Measurements from ENCODE around the gene NXPH3. TPM values are rescaled to one million over a fixed set of nuclear protein-coding genes. Genes with fewer than 3 reads are reported as not detected.

Gene NXPH3
- total RNA-seq, 3 donors from 2014 or later, result 3.5 to 7.5 (median 4.5) TPM

DNA sequence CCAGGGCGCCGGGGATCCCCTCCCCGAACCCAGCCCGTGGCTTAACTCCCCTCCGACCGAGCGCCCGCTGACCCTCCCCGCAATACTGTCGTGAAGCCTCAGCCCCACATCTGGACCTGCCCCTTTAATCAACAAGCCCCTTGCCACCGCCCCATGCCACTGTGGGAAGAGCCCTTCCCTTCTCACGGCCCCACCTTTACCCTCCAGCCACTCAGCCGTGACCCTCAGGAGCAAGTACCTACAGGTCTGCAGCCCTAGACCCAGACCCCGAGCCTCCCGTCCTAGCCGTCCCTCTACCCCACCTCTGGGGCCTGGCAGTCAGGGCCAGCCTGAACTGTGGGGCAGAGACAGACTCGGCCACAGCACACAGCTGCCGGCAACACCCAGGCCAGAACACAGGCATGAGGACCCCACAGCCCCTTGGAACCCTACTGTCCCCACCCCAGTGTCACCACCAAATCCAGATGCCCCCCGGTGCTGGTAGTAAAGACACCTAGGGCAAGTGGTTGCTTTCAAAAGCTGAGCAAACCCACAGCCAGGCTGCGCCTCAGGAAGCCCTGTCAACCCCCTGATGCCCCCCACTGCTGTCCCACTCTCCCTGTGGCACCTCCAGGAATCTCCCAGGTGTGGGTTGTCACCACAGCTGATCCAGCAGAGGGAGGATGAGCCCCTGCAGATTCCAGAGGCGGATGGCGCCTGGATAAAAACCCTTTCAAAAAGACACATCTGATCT is 1.4 kb downstream of the NXPH3 start:
- no peak for TF ChIP-seq POLR2A (IDR thresholded peaks at IDR 0.05)
- intact Hi-C loops (cut with DNase I; ENCODE audit: low total_unique reads), result loop anchor here (10.0 kb wide), 1 partner anchor 278 kb away; no protein-coding TSS in a partner anchor
- peak overlapping the region; percentile 68 to 93 (median 70) for H3K4me3 ChIP-seq
- no peaks in the 10 kb centered on the region for H3K36me3 ChIP-seq
- DNase-seq (ENCODE audit: low spot score in 2 of 2), result no peak
- H3K27me3 ChIP-seq, result no peaks in the 10 kb centered on the region
- H3K27ac ChIP-seq, result peak overlapping the region; percentile 54 to 83
- no peaks in the 10 kb centered on the region for H3K9me3 ChIP-seq
- peaks cover 0 to 10% of the 10 kb centered on the region in 2 donors for H3K4me1 ChIP-seq

DNA sequence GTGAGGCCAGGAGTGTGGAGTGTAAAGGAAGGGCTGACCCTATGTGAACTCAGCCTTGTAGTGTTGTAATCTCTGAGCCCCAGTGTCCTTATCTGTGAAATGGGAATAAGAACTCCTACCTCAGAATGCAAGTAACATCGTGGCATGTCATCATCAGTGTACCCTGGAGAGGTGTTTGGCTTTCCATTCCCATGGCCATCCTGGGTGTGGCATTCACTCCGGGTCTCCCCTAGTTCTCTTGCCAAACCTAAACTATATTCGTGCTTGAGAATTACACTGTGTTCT is 1.9 kb downstream of the NXPH3 start:
- no peak for DNase-seq (ENCODE audit: low spot score in 2 of 2)
- peak overlapping the region; percentile 68 to 93 (median 70) for H3K4me3 ChIP-seq
- H3K9me3 ChIP-seq, result no peaks in the 10 kb centered on the region
- peak overlapping the region in 1 of 2 donors; percentile 83 for H3K27ac ChIP-seq
- H3K4me1 ChIP-seq, result peaks cover 0 to 10% of the 10 kb centered on the region in 2 donors
- no peaks in the 10 kb centered on the region for H3K36me3 ChIP-seq
- H3K27me3 ChIP-seq, result no peaks in the 10 kb centered on the region
- intact Hi-C loops (cut with DNase I; ENCODE audit: low total_unique reads), result loop anchor here (10.0 kb wide), 1 partner anchor 277 kb away; no protein-coding TSS in a partner anchor
- no peak for TF ChIP-seq POLR2AphosphoS5 (IDR thresholded peaks at IDR 0.05)
- TF ChIP-seq, protein P1, sequence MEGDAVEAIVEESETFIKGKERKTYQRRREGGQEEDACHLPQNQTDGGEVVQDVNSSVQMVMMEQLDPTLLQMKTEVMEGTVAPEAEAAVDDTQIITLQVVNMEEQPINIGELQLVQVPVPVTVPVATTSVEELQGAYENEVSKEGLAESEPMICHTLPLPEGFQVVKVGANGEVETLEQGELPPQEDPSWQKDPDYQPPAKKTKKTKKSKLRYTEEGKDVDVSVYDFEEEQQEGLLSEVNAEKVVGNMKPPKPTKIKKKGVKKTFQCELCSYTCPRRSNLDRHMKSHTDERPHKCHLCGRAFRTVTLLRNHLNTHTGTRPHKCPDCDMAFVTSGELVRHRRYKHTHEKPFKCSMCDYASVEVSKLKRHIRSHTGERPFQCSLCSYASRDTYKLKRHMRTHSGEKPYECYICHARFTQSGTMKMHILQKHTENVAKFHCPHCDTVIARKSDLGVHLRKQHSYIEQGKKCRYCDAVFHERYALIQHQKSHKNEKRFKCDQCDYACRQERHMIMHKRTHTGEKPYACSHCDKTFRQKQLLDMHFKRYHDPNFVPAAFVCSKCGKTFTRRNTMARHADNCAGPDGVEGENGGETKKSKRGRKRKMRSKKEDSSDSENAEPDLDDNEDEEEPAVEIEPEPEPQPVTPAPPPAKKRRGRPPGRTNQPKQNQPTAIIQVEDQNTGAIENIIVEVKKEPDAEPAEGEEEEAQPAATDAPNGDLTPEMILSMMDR (IDR thresholded peaks at IDR 0.05), result no peak
- no peak for TF ChIP-seq POLR2A (IDR thresholded peaks at IDR 0.05)

GRCh38 chr17:49577963-49578362 is 2.3 kb downstream of the NXPH3 start:
- DNase-seq (ENCODE audit: low spot score in 2 of 2), result no peak
- no peak overlapping the region for H3K4me3 ChIP-seq
- peak overlapping the region in 1 of 2 donors; percentile 83 for H3K27ac ChIP-seq
- peaks cover 0 to 10% of the 10 kb centered on the region in 2 donors for H3K4me1 ChIP-seq
- H3K36me3 ChIP-seq, result no peaks in the 10 kb centered on the region
- TF ChIP-seq POLR2A (IDR thresholded peaks at IDR 0.05), result no peak
- TF ChIP-seq, protein P1 (IDR thresholded peaks at IDR 0.05), result no peak
- TF ChIP-seq POLR2AphosphoS5 (IDR thresholded peaks at IDR 0.05), result no peak
- no peaks in the 10 kb centered on the region for H3K27me3 ChIP-seq
- no peaks in the 10 kb centered on the region for H3K9me3 ChIP-seq
- intact Hi-C loops (cut with DNase I; ENCODE audit: low total_unique reads), result loop anchor here (10.0 kb wide), 1 partner anchor 277 kb away; no protein-coding TSS in a partner anchor

DNA sequence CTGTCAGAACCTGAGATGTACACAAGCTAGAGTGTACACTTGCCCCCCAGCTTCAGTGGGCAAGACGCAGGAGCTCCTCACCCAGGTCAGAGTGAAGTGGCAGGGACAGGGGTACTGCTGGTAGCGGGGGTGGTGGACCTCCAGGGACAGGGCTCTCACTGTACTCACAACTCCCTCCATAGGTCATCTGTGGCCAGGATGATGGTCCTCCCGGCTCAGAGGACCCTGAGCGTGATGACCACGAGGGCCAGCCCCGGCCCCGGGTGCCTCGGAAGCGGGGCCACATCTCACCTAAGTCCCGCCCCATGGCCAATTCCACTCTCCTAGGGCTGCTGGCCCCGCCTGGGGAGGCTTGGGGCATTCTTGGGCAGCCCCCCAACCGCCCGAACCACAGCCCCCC is 2.7 kb downstream of the NXPH3 start:
- H3K4me1 ChIP-seq, result peaks cover 0 to 10% of the 10 kb centered on the region in 2 donors
- H3K4me3 ChIP-seq, result no peak overlapping the region
- intact Hi-C loops (cut with DNase I; ENCODE audit: low total_unique reads), result loop anchor here (10.0 kb wide), 1 partner anchor 276 kb away; no protein-coding TSS in a partner anchor
- no peak overlapping the region for H3K27ac ChIP-seq
- H3K27me3 ChIP-seq, result no peaks in the 10 kb centered on the region
- TF ChIP-seq POLR2A (IDR thresholded peaks at IDR 0.05), result no peak
- no peak for TF ChIP-seq POLR2AphosphoS5 (IDR thresholded peaks at IDR 0.05)
- TF ChIP-seq, protein P1 (IDR thresholded peaks at IDR 0.05), result no peak
- H3K36me3 ChIP-seq, result no peaks in the 10 kb centered on the region
- no peak for DNase-seq (ENCODE audit: low spot score in 2 of 2)
- H3K9me3 ChIP-seq, result no peaks in the 10 kb centered on the region

DNA sequence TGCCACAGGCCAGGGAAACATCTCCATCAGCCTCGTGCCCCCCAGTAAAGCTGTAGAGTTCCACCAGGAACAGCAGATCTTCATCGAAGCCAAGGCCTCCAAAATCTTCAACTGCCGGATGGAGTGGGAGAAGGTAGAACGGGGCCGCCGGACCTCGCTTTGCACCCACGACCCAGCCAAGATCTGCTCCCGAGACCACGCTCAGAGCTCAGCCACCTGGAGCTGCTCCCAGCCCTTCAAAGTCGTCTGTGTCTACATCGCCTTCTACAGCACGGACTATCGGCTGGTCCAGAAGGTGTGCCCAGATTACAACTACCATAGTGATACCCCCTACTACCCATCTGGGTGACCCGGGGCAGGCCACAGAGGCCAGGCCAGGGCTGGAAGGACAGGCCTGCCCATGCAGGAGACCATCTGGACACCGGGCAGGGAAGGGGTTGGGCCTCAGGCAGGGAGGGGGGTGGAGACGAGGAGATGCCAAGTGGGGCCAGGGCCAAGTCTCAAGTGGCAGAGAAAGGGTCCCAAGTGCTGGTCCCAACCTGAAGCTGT is 3.4 kb downstream of the NXPH3 start:
- DNase-seq (ENCODE audit: low spot score in 2 of 2), result no peak
- TF ChIP-seq POLR2A (IDR thresholded peaks at IDR 0.05) (no peak), POLR2AphosphoS5 (IDR thresholded peaks at IDR 0.05) (no peak)
- TF ChIP-seq, protein P1 (IDR thresholded peaks at IDR 0.05), result no peak
- H3K4me1 ChIP-seq, result peaks cover 0 to 10% of the 10 kb centered on the region in 2 donors
- H3K9me3 ChIP-seq, result no peaks in the 10 kb centered on the region
- H3K27me3 ChIP-seq, result no peaks in the 10 kb centered on the region
- no peaks in the 10 kb centered on the region for H3K36me3 ChIP-seq
- intact Hi-C loops (cut with DNase I; ENCODE audit: low total_unique reads), result loop anchor here (10.0 kb wide), 1 partner anchor 276 kb away; no protein-coding TSS in a partner anchor
- no peak overlapping the region for H3K27ac ChIP-seq
- H3K4me3 ChIP-seq, result no peak overlapping the region
